ENCODE results near the gene PIEZO1.
"Not testable (repeated sequence)": the region's sequence is repeated elsewhere in the genome, so short reads cannot be mapped to it uniquely, and the experiment has no call there.

Gene PIEZO1

GRCh38 chr16:88669980-88670379 lies 115.0 kb downstream of the PIEZO1 start:
- no peak for DNase-seq (ENCODE audit: low spot score)

GRCh38 chr16:88669493-88669892 lies 115.5 kb downstream of the PIEZO1 start:
- DNase-seq (ENCODE audit: low spot score), result not testable (repeated sequence)

- no peak for DNase-seq (ENCODE audit: low spot score)
Observed at GRCh38 chr16:88667461-88667860, 117.6 kb downstream of the PIEZO1 start.

GRCh38 chr16:88665570-88665969 lies 119.5 kb downstream of the PIEZO1 start:
- no peak for DNase-seq (ENCODE audit: low spot score)

Measured in SK-N-DZ (cell line).